ENCODE data around the gene NIPBL. TPM values are rescaled to one million over a fixed set of nuclear protein-coding genes. Genes with fewer than 3 reads are reported as not detected.

NIPBL gene
- total and polyA plus RNA-seq, 2 of the 13 experiments (the other 11 are each of a cell fraction or from before 2014, with no cell fraction given) = 12.3 to 32.3 TPM

DNA sequence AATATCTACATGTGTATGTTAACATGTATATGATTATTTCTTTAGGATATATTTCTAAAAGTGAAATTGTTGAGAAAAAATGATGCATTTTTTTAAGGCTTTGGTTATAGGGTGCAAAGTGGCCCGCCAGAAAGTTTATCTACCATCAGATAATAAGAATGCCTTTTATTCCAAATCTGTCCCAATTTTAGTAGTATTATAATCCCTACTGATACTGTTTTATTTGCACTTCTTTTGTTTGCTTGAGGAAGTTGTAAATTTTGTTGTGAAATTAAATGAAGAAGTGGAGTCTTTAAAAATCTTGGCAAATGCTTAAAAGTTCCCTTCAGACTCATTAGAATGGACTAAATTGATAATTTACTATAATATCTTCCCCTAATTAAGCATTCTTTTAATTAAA is 73.0 kb downstream of the NIPBL start:
- Histone ChIP-seq H3K27ac (ENCODE audit: extremely low read length, insufficient read depth, low read length) (no peak overlapping the region), H4K20me1 (ENCODE audit: insufficient read depth, low read length) (peaks cover 23% of the 10 kb centered on the region), H3K9me3 (ENCODE audit: low read length) (no peaks in the 10 kb centered on the region), H3K4me2 (ENCODE audit: low read depth, low read length) (no peak overlapping the region), H3K4me3 (replicated peaks in 1 of 3; ENCODE audit: insufficient read depth in 1 of 3, low read depth in 2 of 3, low read length in 3 of 3) (no peak overlapping the region), H3K4me1 (ENCODE audit: insufficient read depth, low read length) (no peaks in the 10 kb centered on the region), H3K79me2 (ENCODE audit: insufficient read depth, low read length) (peaks cover 79% of the 10 kb centered on the region), H3K36me3 (replicated peaks in 1 of 2; ENCODE audit: control insufficient read depth in 1 of 2, insufficient read depth in 2 of 2, low read length in 2 of 2) (no peaks in the 10 kb centered on the region), H3K27me3 (ENCODE audit: control insufficient read depth in 1 of 2, insufficient read depth in 2 of 2, low read length in 2 of 2) (no peaks in the 10 kb centered on the region), H3K9ac (ENCODE audit: insufficient read depth, low read depth, low read length) (no peak overlapping the region), H2AFZ (ENCODE audit: low read length) (no peak overlapping the region)
- POLR2A ChIA-PET = no interaction called here
- DNase-seq (ENCODE audit: low spot score) = no peak
- 98% methylated on average over 1 of the region's 1 CpG for WGBS (ENCODE audit: low lambda C conversion rate)
- no TSS peak for BruUV-seq (replicated peaks)
- no peak for TF ChIP-seq RBM39 (IDR thresholded peaks at IDR 0.05; ENCODE audit: low read depth, low read length, poor library complexity, severe bottlenecking)
- TF ChIP-seq, protein P1, sequence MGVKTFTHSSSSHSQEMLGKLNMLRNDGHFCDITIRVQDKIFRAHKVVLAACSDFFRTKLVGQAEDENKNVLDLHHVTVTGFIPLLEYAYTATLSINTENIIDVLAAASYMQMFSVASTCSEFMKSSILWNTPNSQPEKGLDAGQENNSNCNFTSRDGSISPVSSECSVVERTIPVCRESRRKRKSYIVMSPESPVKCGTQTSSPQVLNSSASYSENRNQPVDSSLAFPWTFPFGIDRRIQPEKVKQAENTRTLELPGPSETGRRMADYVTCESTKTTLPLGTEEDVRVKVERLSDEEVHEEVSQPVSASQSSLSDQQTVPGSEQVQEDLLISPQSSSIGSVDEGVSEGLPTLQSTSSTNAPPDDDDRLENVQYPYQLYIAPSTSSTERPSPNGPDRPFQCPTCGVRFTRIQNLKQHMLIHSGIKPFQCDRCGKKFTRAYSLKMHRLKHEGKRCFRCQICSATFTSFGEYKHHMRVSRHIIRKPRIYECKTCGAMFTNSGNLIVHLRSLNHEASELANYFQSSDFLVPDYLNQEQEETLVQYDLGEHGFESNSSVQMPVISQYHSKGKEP (CRISPR knock-in tag; IDR thresholded peaks at IDR 0.05) = no peak
- TF ChIP-seq, protein P2, sequence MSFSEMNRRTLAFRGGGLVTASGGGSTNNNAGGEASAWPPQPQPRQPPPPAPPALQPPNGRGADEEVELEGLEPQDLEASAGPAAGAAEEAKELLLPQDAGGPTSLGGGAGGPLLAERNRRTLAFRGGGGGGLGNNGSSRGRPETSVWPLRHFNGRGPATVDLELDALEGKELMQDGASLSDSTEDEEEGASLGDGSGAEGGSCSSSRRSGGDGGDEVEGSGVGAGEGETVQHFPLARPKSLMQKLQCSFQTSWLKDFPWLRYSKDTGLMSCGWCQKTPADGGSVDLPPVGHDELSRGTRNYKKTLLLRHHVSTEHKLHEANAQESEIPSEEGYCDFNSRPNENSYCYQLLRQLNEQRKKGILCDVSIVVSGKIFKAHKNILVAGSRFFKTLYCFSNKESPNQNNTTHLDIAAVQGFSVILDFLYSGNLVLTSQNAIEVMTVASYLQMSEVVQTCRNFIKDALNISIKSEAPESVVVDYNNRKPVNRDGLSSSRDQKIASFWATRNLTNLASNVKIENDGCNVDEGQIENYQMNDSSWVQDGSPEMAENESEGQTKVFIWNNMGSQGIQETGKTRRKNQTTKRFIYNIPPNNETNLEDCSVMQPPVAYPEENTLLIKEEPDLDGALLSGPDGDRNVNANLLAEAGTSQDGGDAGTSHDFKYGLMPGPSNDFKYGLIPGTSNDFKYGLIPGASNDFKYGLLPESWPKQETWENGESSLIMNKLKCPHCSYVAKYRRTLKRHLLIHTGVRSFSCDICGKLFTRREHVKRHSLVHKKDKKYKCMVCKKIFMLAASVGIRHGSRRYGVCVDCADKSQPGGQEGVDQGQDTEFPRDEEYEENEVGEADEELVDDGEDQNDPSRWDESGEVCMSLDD (CRISPR knock-in tag; IDR thresholded peaks at IDR 0.05; ENCODE audit: borderline replicate concordance) = no peak
- no peak for TF ChIP-seq STAT5B (CRISPR knock-in tag; IDR thresholded peaks at IDR 0.05)
- no peak for TF ChIP-seq HOXA9 (CRISPR knock-in tag; IDR thresholded peaks at IDR 0.05; ENCODE audit: borderline replicate concordance)
- TF ChIP-seq, protein P3, sequence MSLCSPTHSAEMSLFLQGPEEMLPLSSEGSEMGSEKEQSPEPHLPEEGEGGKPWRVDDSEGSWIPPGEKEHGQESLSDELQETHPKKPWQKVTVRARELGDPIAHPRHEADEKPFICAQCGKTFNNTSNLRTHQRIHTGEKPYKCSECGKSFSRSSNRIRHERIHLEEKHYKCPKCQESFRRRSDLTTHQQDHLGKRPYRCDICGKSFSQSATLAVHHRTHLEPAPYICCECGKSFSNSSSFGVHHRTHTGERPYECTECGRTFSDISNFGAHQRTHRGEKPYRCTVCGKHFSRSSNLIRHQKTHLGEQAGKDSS (CRISPR knock-in tag; IDR thresholded peaks at IDR 0.05; ENCODE audit: borderline replicate concordance, low read depth) = no peak
- TF ChIP-seq SP140L (CRISPR knock-in tag; IDR thresholded peaks at IDR 0.05; ENCODE audit: borderline replicate concordance) = no peak
- no peak for FAIRE-seq
- CTCF ChIA-PET (ENCODE audit: low intra/inter-chr PET ratio, low total read pairs) = no interaction called here
- ATAC-seq = no peak
- intact Hi-C loops (cut with micrococcal nuclease; ENCODE audit: unreplicated experiment) = no loop called here
- in situ Hi-C loops (cut with HindIII; ENCODE audit: extremely low pct_ligation_motif_present, low pct_unique_long_range_greater_than_20kb) = no loop called here

All from HepG2 (cell line).